Upper lobe of left lung (tissue), 4 donors: ENCODE measurements around the gene ROPN1L.

Experiments used
- POLR2A ChIP-seq, 4 donors: fragments of 450-650 bp; IDR thresholded peaks; one replicate each; pipeline ENCODE4 v1.5.1; 2016 to 2017; ENCODE audit warnings: antibody characterized with exemption in 4 of 4, mild to moderate bottlenecking in 2 of 4
- TF ChIP-seq, protein P1 (sequence below), 6 experiments: fragments of 450-650 bp in 4 of 6; fragments of 200-600 bp in 2 of 6; sonication (generic) in 2 of 6; IDR thresholded peaks; one replicate each; pipeline ENCODE4 v1.5.1; 2016 to 2019; ENCODE audit warnings: antibody characterized with exemption in 6 of 6

GRCh38 chr5:10451137-10451824, 9.6 kb downstream of the ROPN1L start:
- TF ChIP-seq, protein P1, sequence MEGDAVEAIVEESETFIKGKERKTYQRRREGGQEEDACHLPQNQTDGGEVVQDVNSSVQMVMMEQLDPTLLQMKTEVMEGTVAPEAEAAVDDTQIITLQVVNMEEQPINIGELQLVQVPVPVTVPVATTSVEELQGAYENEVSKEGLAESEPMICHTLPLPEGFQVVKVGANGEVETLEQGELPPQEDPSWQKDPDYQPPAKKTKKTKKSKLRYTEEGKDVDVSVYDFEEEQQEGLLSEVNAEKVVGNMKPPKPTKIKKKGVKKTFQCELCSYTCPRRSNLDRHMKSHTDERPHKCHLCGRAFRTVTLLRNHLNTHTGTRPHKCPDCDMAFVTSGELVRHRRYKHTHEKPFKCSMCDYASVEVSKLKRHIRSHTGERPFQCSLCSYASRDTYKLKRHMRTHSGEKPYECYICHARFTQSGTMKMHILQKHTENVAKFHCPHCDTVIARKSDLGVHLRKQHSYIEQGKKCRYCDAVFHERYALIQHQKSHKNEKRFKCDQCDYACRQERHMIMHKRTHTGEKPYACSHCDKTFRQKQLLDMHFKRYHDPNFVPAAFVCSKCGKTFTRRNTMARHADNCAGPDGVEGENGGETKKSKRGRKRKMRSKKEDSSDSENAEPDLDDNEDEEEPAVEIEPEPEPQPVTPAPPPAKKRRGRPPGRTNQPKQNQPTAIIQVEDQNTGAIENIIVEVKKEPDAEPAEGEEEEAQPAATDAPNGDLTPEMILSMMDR (IDR thresholded peaks at IDR 0.05): no peak
- TF ChIP-seq POLR2A (IDR thresholded peaks at IDR 0.05): no peak
